Frontal cortex (tissue), 4 donors: Measurements from ENCODE around the gene FOXJ2. TPM values are rescaled to one million over a fixed set of nuclear protein-coding genes. Genes with fewer than 3 reads are reported as not detected.
"Not testable (repeated sequence)": the region's sequence is repeated elsewhere in the genome, so short reads cannot be mapped to it uniquely, and the experiment has no call there.

Experiments
- DNase-seq, 2 donors: peaks; one replicate each; pipeline ENCODE4 v3.0.0; 2012; ENCODE audit warnings: low spot score in 2 of 2
- FAIRE-seq: peaks from 2 replicates; lab custom pipeline; 2012; peaks lifted over from hg19 to GRCh38; lab: Jason Lieb, UNC
- total RNA-seq: library from RNA; depleted of rRNA; stranded (reverse); fragments of >200 nt; gene quantifications from one replicate; pipeline ENCODE4 v1.2.3, GENCODE V29; 2014
- donor health status: control.
- donor health status: control.
- donor health status: control.

Gene FOXJ2
- total RNA-seq, 1 donor from 2014 or later, result 6.1 TPM

- FAIRE-seq, result no peak
- no peak for DNase-seq
These were observed 24.8 kb downstream of the FOXJ2 start for GRCh38 chr12:8057306-8057705.

- FAIRE-seq (no peak), DNase-seq (no peak)
These were observed 25.3 kb downstream of the FOXJ2 start for GRCh38 chr12:8057839-8058238.

DNA sequence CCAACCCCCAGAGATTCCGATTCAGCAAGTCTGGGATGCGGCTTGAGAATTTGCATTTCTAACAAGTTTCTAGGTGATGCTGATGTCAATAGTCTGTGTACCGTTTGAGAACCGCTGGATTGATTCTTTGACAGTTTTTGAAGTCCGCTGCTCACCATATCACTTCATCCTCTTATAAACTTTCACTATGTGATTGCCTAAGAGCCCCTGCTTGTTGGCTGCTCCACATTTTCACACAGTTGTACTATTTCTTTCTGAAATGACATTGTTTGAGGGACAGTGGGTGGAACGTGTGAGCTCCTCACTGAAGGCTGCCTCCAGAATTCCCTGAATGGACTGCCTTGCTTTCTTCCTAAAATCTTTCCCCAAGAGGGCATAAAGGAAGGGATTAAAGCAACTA lies 26.0 kb downstream of the FOXJ2 start:
- FAIRE-seq (no peak), DNase-seq (no peak)

GRCh38 chr12:8064131-8064530 lies 31.6 kb downstream of the FOXJ2 start:
- FAIRE-seq (no peak), DNase-seq (no peak)

DNA sequence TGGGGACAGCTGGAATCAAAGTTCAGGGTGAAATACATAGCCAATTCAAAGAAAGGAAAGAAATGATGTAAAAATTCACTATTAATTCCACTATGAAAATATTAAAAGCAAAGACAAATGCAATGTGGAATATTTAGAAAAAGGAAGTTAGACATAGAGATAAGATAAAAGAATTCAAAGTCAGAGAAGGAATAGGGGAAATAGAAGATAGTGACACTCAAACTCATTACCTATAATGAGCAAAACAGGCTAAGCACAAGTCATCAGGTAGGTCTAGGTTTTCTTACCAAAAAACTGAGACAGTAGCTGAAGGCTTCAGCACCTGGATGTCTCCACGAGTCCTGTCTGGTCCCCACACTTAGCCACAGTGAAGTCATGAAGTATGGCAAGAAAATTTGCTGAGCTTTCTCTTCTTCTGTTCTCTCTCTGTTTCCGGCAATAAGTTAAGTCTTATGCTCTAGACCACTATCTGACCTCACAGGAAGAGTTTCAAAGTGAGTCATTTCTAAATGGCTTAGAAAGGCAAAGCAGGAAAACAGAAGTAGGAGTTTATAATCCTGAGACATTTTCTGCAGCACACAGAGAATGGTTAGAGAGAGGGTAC lies 33.6 kb downstream of the FOXJ2 start, which contains the start of gene C3AR1:
C3AR1 (minus strand) TSS at position 369 of the 604 bp plus-strand sequence. CDS start 6,174 bp downstream, outside the sequence.
- no peak for DNase-seq
- FAIRE-seq, result no peak

DNA sequence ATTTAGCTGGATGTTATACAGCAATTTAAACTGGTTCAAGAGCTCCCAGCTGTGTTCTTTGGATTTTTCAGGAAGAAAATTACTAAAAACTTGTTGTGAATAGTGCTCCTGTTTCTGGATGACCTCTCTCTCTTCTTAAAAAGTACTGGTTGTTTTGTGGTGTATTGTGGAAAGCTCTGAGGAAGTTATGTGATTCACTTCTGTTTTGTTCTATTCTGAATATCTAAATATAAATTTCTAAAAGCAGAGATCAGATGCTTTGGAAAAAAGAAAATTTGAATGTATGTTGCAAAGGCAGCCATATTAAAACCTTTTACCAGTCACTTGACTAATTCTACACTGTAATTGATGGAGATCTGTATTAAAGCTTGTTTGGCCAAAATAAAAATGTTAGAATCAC lies 37.1 kb downstream of the FOXJ2 start:
- no peak for DNase-seq
- no peak for FAIRE-seq

- not testable (repeated sequence) for FAIRE-seq, DNase-seq
These were observed 39.3 kb downstream of the FOXJ2 start for GRCh38 chr12:8071820-8072219.

- FAIRE-seq (peak; percentile 10), DNase-seq (no peak)
These were observed 43.4 kb downstream of the FOXJ2 start for GRCh38 chr12:8075935-8076334.

DNA sequence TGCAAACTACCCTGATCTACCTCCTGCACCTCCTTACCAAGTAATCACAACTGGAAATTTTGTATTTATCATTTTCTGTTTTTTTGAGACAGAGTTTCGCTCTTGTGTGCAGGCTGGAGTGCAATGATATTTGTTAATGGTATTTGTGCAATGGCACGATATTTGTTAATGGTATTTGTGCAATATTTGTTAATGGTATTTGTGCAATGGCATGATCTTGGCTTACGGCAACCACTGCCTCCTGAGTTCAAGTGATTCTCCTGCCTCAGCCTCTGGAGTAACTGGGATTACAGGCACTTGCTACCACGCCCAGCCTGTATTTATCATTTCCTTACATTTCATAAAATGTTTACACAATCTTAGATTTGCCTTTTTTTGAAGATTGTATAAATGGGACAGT lies 43.9 kb downstream of the FOXJ2 start:
- FAIRE-seq (no peak), DNase-seq (no peak)

GRCh38 chr12:8077207-8077606 lies 44.7 kb downstream of the FOXJ2 start:
- no peak for DNase-seq
- FAIRE-seq, result no peak

- FAIRE-seq, result no peak
- DNase-seq, result no peak
These were observed 45.9 kb downstream of the FOXJ2 start for GRCh38 chr12:8078398-8078797.

DNA sequence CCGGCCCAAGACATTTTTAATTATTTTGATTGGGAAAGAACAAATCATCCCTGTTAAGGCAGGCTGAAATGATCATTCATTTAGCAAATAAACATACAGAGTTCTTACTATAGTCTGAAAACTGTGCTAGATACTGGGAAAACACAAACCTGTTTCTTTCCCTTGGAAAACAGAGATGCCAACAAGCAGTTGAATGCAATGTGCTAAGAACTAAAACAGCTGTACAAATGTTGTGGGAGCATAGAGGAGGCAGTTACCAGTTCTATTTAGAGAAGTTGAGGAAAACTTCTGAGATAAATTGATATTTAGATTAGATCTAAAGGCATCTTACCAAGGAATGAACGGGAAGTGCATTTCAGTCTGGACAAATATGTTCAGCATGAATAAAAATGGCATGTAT lies 46.4 kb downstream of the FOXJ2 start:
- DNase-seq (no peak), FAIRE-seq (no peak)

GRCh38 chr12:8080120-8080519 lies 47.6 kb downstream of the FOXJ2 start:
- FAIRE-seq (no peak), DNase-seq (no peak)

GRCh38 chr12:8081251-8081920 lies 48.9 kb downstream of the FOXJ2 start:
- DNase-seq (no peak), FAIRE-seq (no peak)

GRCh38 chr12:8082808-8083100 lies 50.2 kb downstream of the FOXJ2 start:
- FAIRE-seq, result no peak
- no peak for DNase-seq

DNA sequence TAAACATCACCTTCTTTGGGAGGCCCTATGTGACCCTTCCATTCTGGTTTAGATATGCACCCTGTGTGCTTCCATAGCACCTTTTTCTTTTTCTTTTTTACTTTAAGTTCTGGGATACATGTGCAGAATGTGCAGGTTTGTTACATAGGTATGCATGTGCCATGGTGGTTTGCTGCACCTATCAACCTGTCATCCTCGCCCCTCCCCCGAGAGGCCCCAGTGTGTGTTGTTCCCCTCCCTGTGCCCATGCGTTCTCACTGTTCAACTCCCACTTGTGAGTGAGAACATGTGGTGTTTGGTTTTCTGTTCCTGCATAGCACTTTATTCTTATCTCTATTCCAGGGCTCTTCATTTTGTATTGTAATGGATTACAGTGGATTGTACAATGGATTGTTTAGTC lies 51.8 kb downstream of the FOXJ2 start:
- FAIRE-seq, DNase-seq: not testable (repeated sequence)

DNA sequence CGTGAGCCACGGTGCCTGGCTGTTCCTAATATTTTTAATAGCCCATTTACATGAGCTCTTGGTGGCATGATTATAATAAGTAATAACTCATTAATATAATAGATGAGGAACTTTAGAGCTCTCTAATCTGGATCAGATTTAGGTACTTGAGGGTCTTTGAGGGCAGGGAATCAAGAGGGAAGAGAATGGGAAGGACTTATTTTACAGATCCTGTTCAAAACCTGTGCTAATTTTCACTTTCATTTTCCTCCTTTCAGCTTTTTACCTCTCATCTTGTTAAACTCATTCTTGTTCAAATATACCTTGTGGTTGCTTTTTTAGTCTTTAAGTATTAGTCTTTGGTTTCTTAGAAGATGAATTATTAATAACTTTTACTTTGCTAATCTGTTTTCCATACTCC lies 55.1 kb downstream of the FOXJ2 start:
- DNase-seq (no peak), FAIRE-seq (no peak)

- FAIRE-seq, result no peak
- DNase-seq, result no peak
These were observed 56.1 kb downstream of the FOXJ2 start for GRCh38 chr12:8088574-8088973.

DNA sequence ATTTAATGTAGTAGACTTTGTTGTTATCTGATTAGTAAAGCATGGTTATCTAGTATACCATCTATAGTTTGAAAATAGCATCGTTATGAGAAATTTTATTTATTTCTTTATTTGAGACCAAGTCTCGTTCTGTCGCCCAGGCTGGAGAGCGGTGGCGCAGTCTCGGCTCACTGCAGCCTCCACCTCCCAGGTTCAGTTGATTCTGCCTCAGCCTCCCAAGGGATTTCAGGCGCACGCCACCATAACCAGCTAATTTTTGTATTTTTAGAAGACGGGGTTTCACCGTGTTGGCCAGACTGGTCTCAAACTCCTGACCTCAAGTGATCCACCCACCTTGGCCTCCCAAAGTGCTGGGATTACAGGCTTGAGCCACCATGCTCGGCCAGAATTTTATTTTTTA lies 56.8 kb downstream of the FOXJ2 start:
- FAIRE-seq, DNase-seq: not testable (repeated sequence)

GRCh38 chr12:8089716-8090115 lies 57.2 kb downstream of the FOXJ2 start:
- no peak for DNase-seq
- FAIRE-seq, result no peak

DNA sequence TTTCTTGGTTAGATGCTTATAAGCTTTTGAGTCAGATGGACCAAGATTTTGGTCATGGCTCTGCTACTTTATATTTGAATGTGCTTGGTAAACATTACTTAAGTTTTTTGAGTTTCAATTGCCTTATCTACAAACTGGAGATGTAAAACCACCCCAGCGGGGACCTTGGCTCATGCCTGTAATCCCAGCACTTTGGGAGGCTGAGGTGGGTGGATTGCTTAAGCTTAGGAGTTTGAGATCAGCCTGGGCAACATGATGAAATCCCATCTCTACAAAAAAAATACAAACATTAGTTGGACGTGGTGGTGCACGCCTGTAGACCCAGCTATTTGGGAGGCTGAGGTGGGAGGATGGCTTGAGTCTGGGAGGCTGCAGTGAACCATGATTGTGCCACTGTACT lies 60.8 kb downstream of the FOXJ2 start:
- DNase-seq, result no peak
- no peak for FAIRE-seq
